Measurements from ENCODE around the gene NCS1. TPM values are rescaled to one million over a fixed set of nuclear protein-coding genes. Genes with fewer than 3 reads are reported as not detected.

The NCS1 gene
- total RNA-seq, 1 donor from 2014 or later, result 50.0 TPM

GRCh38 chr9:130197888-130198287, 25.7 kb downstream of the NCS1 start:
- Mint-ChIP-seq H3K4me1 (ENCODE audit: low read depth) (peaks cover 21% of the 10 kb centered on the region), H3K27me3 (ENCODE audit: low read depth) (no peaks in the 10 kb centered on the region), H3K27ac (ENCODE audit: unreplicated experiment) (no peak overlapping the region), H3K4me3 (ENCODE audit: unreplicated experiment) (no peak overlapping the region), H3K36me3 (ENCODE audit: low read depth) (peaks cover 2% of the 10 kb centered on the region), H3K9me3 (ENCODE audit: low read depth) (no peaks in the 10 kb centered on the region)
- no peak for TF ChIP-seq CTCF (IDR thresholded peaks at IDR 0.05)
- no peak for DNase-seq (ENCODE audit: low spot score)

DNA sequence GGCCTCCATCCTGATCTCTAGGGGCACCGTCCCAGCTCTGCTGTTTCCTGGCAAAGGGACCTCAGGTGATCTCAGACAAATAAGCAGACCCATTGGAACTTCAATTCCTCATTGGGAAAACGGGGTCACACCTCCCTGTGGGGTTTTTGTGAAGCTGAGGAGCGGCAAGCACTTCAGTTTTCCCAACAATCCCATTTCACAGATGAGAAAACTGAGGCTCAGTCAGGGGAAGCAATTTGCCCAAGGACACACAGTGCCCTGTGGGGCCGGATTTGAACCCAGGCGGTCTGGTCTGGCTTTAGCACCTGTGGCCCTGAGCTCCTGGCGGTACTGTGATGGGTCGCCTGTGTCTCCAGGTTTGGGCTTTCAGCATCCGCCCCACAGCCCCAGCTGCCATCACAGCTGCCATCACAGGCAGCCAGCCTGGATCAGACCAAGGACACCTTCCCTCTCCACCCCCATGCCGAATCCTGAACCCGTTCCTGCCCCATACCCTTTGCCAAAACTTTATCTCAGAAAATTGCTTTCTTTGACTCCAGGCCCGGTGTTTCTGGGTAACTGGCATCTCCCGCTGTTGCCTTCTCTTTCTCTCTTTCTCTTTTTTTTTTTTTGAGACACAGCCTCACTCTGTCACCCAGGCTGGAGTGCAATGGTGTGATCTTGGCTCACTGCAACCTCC, 26.4 kb downstream of the NCS1 start:
- H3K9me3 Mint-ChIP-seq (ENCODE audit: low read depth), result no peaks in the 10 kb centered on the region

GRCh38 chr9:130199605-130200004, 27.4 kb downstream of the NCS1 start:
- TF ChIP-seq CTCF (IDR thresholded peaks at IDR 0.05), result no peak
- DNase-seq (ENCODE audit: low spot score), result no peak

More for the DNA sequence above, 26.4 kb downstream of the NCS1 start:
- peak overlapping the region; percentile 20 for H3K27ac Mint-ChIP-seq (ENCODE audit: unreplicated experiment)
- no peak overlapping the region for H3K4me3 Mint-ChIP-seq (ENCODE audit: unreplicated experiment)
- no peaks in the 10 kb centered on the region for H3K27me3 Mint-ChIP-seq (ENCODE audit: low read depth)
- TF ChIP-seq CTCF (IDR thresholded peaks at IDR 0.05), result no peak
- peak; percentile 79 for DNase-seq (ENCODE audit: low spot score)
- peaks cover 2% of the 10 kb centered on the region for H3K36me3 Mint-ChIP-seq (ENCODE audit: low read depth)
- peaks cover 15% of the 10 kb centered on the region for H3K4me1 Mint-ChIP-seq (ENCODE audit: low read depth)

GRCh38 chr9:130200038-130200849, 28.0 kb downstream of the NCS1 start:
- no peak for DNase-seq (ENCODE audit: low spot score)
- Mint-ChIP-seq H3K4me3 (ENCODE audit: unreplicated experiment) (no peak overlapping the region), H3K4me1 (ENCODE audit: low read depth) (peaks cover 15% of the 10 kb centered on the region), H3K27me3 (ENCODE audit: low read depth) (no peaks in the 10 kb centered on the region), H3K9me3 (ENCODE audit: low read depth) (no peaks in the 10 kb centered on the region), H3K36me3 (ENCODE audit: low read depth) (peaks cover 2% of the 10 kb centered on the region), H3K27ac (ENCODE audit: unreplicated experiment) (no peak overlapping the region)
- no peak for TF ChIP-seq CTCF (IDR thresholded peaks at IDR 0.05)

More at GRCh38 chr9:130199605-130200004, 27.4 kb downstream of the NCS1 start:
- Mint-ChIP-seq H3K27me3 (ENCODE audit: low read depth) (no peaks in the 10 kb centered on the region), H3K36me3 (ENCODE audit: low read depth) (peaks cover 2% of the 10 kb centered on the region), H3K4me3 (ENCODE audit: unreplicated experiment) (no peak overlapping the region), H3K27ac (ENCODE audit: unreplicated experiment) (no peak overlapping the region), H3K9me3 (ENCODE audit: low read depth) (no peaks in the 10 kb centered on the region), H3K4me1 (ENCODE audit: low read depth) (peaks cover 15% of the 10 kb centered on the region)

DNA sequence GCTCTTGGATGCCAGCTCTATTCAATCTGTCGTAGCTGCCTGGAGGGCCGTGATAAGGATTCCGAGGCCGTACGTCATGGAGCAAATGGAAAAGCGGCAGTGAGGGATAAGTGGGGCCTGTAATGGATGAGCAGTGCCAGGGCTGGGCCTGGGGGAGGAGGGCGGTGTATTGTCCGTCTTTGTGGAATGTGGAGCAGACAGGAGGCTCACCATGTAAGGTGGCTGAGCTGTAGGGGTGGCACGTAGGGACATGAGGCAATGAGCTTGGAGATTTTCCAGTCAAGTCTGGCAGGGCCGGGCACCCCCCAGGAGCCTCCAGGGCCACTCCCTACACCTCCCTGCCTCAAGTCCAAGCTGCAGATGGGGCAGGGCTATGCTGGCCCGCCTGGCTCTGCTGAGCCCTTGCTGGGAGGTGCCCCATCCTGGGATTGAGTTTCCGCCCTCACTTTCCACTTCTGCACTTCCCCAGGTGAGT, 29.2 kb downstream of the NCS1 start:
- no peaks in the 10 kb centered on the region for H3K27me3 Mint-ChIP-seq (ENCODE audit: low read depth)
- peaks cover 15% of the 10 kb centered on the region for H3K4me1 Mint-ChIP-seq (ENCODE audit: low read depth)
- H3K4me3 Mint-ChIP-seq (ENCODE audit: unreplicated experiment), result no peak overlapping the region
- peaks cover 2% of the 10 kb centered on the region for H3K36me3 Mint-ChIP-seq (ENCODE audit: low read depth)
- H3K9me3 Mint-ChIP-seq (ENCODE audit: low read depth), result no peaks in the 10 kb centered on the region
- DNase-seq (ENCODE audit: low spot score), result no peak
- H3K27ac Mint-ChIP-seq (ENCODE audit: unreplicated experiment), result no peak overlapping the region
- TF ChIP-seq CTCF (IDR thresholded peaks at IDR 0.05), result no peak
